ENCODE measurements around the gene FSTL4. TPM values are rescaled to one million over a fixed set of nuclear protein-coding genes. Genes with fewer than 3 reads are reported as not detected.
A peak's percentile ranks its signal among the peaks of the same experiment; 100 is the strongest.

The FSTL4 gene
- total and polyA plus RNA-seq, 4 donors = 2.3 to 6.4 (median 5.5) TPM

DNA sequence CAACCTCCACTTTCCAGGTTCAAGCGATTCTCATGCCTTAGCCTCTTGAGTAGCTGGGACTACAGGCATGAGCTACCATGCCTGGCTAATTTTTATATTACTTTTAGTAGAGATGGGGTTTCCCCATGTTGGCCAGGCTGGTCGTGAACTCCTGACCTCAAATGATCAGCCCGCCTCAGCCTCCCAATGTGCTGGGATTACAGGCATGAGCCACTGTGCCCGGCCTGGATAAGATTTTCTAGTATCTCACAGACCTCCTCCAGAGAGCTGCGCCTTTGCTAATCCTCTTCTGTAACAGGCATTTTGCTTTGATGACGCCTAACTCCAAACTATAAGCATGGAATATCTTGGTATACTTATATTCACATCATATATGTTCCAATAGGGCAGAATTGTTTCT lies 99.4 kb downstream of the FSTL4 start:
- WGBS (ENCODE audit: insufficient coverage) = 93% methylated on average over 3 of the region's 6 CpGs
- no peak overlapping the region for H3K27ac ChIP-seq (ENCODE audit: low read depth, low read length)
- no peak for DNase-seq (ENCODE audit: low read depth in 4 of 6, low spot score in 6 of 6)
- no peaks in the 10 kb centered on the region for H3K27me3 ChIP-seq (ENCODE audit: control insufficient read depth, insufficient read depth, low read length)
- H3K36me3 ChIP-seq (ENCODE audit: control insufficient read depth, insufficient read depth, low read length) = no peaks in the 10 kb centered on the region
- no peak overlapping the region for H3K4me3 ChIP-seq (ENCODE audit: low read depth, low read length)
- H3K4me1 ChIP-seq (ENCODE audit: control insufficient read depth, insufficient read depth, low read length) = peaks cover 8% of the 10 kb centered on the region
- H3K9me3 ChIP-seq (ENCODE audit: control insufficient read depth, insufficient read depth, low read length) = no peaks in the 10 kb centered on the region

DNA sequence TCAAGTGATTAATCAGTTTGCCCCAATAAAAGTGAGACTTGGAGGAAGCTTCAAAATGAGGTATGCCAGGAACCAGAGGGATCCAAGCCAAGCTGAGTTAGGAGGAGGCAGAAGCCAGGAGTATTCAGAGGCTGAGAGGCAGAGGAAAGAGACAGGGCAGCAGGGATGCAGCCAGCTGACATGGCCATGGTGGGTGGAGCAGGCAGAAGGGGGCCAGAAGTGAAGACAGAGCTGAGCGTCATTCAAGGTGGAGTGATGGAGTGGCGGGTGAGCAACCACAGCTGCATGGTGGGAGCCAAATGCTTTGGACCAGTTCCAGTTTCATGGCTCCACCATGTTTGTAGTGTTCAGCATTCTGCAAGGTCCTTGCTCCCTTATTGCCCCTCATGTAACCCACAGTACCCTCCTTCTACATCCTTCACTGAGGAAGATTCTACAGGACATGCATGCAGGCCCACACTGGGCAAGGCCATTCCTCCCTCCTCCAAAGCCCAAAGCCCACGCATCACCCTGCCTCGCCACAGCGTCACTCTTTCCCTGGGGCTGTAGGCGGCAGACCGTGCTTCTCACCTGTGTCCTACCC lies 100.6 kb downstream of the FSTL4 start:
- WGBS (ENCODE audit: insufficient coverage) = 96% methylated on average over 7 of the region's 7 CpGs
- H3K27ac ChIP-seq (ENCODE audit: low read depth, low read length) = no peak overlapping the region
- DNase-seq (ENCODE audit: low read depth in 4 of 6, low spot score in 6 of 6) = no peak
- H3K4me3 ChIP-seq (ENCODE audit: low read depth, low read length) = no peak overlapping the region
- H3K9me3 ChIP-seq (ENCODE audit: control insufficient read depth, insufficient read depth, low read length) = no peaks in the 10 kb centered on the region
- H3K4me1 ChIP-seq (ENCODE audit: control insufficient read depth, insufficient read depth, low read length) = peaks cover 8% of the 10 kb centered on the region
- no peaks in the 10 kb centered on the region for H3K36me3 ChIP-seq (ENCODE audit: control insufficient read depth, insufficient read depth, low read length)
- H3K27me3 ChIP-seq (ENCODE audit: control insufficient read depth, insufficient read depth, low read length) = no peaks in the 10 kb centered on the region

DNA sequence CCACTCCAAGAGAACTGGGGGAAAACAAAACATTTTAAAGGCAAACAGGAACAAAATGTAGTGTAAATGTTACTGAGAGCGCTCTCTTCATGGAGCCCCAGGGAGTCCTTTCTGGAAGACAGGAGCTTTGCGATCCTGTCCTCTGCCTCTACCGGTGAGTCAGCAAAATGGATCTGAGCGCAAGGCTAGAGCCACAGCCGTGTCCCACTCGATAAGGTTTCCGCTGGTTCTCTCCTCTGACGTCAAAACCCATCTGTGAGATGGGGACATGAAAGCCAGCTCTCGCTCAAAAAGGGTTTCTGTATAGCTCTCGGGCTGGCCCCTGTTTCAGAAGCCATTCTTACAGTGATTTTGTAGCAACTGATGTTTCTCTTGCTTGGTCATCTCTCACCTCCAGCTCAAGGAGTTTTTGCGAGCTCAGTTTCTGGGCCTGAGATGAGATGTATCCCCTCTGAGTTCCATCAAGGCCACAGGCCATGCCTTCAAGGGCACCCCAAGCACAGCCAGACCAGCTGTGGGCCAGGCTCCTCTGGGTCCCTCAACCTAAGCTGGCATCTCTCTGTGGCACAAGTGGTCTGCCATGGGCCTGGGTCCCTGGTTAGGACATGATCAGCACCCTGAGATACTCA lies 101.6 kb downstream of the FSTL4 start:
- no peak for DNase-seq (ENCODE audit: low read depth in 4 of 6, low spot score in 6 of 6)
- Histone ChIP-seq H3K9me3 (ENCODE audit: control insufficient read depth, insufficient read depth, low read length) (no peaks in the 10 kb centered on the region), H3K27me3 (ENCODE audit: control insufficient read depth, insufficient read depth, low read length) (no peaks in the 10 kb centered on the region), H3K4me3 (ENCODE audit: low read depth, low read length) (no peak overlapping the region), H3K4me1 (ENCODE audit: control insufficient read depth, insufficient read depth, low read length) (peaks cover 8% of the 10 kb centered on the region), H3K27ac (ENCODE audit: low read depth, low read length) (no peak overlapping the region), H3K36me3 (ENCODE audit: control insufficient read depth, insufficient read depth, low read length) (no peaks in the 10 kb centered on the region)
- 94% methylated on average over 11 of the region's 11 CpGs for WGBS (ENCODE audit: insufficient coverage)

DNA sequence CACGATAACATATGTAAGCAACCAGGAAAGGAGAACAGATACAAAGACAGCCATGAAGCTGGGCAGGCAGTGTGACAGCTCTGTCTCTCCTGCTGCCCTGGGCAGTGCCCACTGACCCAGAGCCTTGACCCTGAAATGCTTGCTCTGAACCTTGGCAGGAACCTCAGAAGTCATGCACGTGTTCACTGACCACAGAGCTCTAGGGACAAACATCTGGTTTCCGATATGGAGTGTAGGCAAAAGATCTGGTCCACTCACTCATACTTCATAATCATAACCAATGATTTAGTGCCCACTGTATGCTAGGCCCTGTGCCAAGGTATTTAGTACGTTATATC lies 102.6 kb downstream of the FSTL4 start:
- Histone ChIP-seq H3K4me1 (ENCODE audit: control insufficient read depth, insufficient read depth, low read length) (peaks cover 8% of the 10 kb centered on the region), H3K36me3 (ENCODE audit: control insufficient read depth, insufficient read depth, low read length) (no peaks in the 10 kb centered on the region), H3K4me3 (ENCODE audit: low read depth, low read length) (no peak overlapping the region), H3K9me3 (ENCODE audit: control insufficient read depth, insufficient read depth, low read length) (no peaks in the 10 kb centered on the region), H3K27ac (ENCODE audit: low read depth, low read length) (no peak overlapping the region), H3K27me3 (ENCODE audit: control insufficient read depth, insufficient read depth, low read length) (no peaks in the 10 kb centered on the region)
- 70% methylated on average over 3 of the region's 4 CpGs for WGBS (ENCODE audit: insufficient coverage)
- no peak for DNase-seq (ENCODE audit: low read depth in 4 of 6, low spot score in 6 of 6)

DNA sequence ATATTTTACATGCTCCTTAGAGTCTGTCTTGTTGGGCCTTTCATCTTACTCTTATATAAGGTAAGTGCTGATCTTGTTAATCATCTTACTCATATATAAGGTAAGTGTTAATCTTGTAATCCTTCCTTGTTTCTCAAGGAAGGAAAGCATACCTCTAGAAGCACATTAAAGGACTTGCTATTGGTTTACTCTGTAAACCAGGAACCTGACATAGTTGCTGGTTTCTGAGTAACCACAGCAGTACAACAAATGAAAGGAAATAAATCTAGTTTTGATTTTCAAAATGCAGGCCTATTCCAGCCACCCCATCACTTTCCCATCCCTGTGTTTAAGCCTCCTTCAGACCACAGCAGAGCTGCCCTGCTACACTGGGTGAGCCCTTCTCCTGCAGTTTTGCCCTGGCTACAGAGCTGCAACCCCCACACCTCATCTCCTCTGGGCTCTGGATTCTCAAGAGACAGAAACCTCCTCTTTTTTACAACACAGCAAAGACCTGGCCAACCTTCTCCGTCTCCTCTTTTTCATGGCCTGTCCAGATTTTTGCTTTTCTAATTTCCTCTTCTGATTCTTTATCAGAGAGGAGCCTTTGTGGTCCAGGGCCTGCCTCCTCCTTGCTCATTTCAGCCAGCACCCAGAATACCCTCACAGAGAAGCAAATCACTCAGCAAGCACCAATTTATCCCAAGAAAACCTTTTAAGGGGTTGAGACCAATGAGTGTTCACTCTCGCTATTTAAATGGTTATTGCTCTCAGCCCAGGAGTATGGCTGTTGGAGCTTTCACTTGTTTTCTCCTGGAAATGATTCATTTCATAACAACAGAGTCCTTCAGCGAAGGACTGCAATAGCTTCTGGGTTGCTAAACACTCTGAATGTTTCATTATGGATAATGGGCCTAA lies 103.2 kb downstream of the FSTL4 start:
- Histone ChIP-seq H3K27ac (ENCODE audit: low read depth, low read length) (no peak overlapping the region), H3K9me3 (ENCODE audit: control insufficient read depth, insufficient read depth, low read length) (no peaks in the 10 kb centered on the region), H3K4me1 (ENCODE audit: control insufficient read depth, insufficient read depth, low read length) (peaks cover 8% of the 10 kb centered on the region), H3K27me3 (ENCODE audit: control insufficient read depth, insufficient read depth, low read length) (no peaks in the 10 kb centered on the region), H3K4me3 (ENCODE audit: low read depth, low read length) (no peak overlapping the region), H3K36me3 (ENCODE audit: control insufficient read depth, insufficient read depth, low read length) (no peaks in the 10 kb centered on the region)
- 58% methylated on average over 2 of the region's 3 CpGs for WGBS (ENCODE audit: insufficient coverage)
- peak in 1 of 6 donors; percentile 76 for DNase-seq (ENCODE audit: low read depth in 4 of 6, low spot score in 6 of 6)

- Histone ChIP-seq H3K27me3 (ENCODE audit: control insufficient read depth, insufficient read depth, low read length) (no peaks in the 10 kb centered on the region), H3K27ac (ENCODE audit: low read depth, low read length) (no peak overlapping the region), H3K4me1 (ENCODE audit: control insufficient read depth, insufficient read depth, low read length) (peaks cover 8% of the 10 kb centered on the region), H3K36me3 (ENCODE audit: control insufficient read depth, insufficient read depth, low read length) (no peaks in the 10 kb centered on the region), H3K9me3 (ENCODE audit: control insufficient read depth, insufficient read depth, low read length) (no peaks in the 10 kb centered on the region), H3K4me3 (ENCODE audit: low read depth, low read length) (no peak overlapping the region)
- no peak for DNase-seq (ENCODE audit: low read depth in 4 of 6, low spot score in 6 of 6)
- WGBS (ENCODE audit: insufficient coverage) = 96% methylated on average over 3 of the region's 5 CpGs
Measured at GRCh38 chr5:133508331-133508730, 104.0 kb downstream of the FSTL4 start.

DNA sequence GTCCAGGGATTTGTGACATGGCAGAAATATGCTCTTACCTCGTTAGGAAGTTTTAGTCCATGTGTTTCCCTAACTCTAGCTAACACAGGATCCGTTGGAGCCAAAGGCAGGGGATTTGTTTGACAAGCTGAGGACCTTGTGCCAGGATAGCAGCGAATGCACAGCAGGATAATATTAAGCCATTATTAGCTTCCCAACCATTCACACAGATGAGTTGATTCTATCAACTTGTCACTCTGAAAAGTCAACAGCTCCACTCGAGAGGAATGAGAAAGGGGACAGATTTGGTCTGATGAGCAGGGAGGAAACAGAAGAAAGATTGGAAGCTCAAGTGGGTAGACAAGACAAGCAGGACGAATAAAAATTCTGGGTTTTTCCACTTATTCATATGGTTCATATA lies 106.2 kb downstream of the FSTL4 start:
- WGBS (ENCODE audit: insufficient coverage) = 63% methylated on average over 2 of the region's 5 CpGs
- H3K4me1 ChIP-seq (ENCODE audit: control insufficient read depth, insufficient read depth, low read length) = peaks cover 8% of the 10 kb centered on the region
- H3K36me3 ChIP-seq (ENCODE audit: control insufficient read depth, insufficient read depth, low read length) = no peaks in the 10 kb centered on the region
- no peaks in the 10 kb centered on the region for H3K9me3 ChIP-seq (ENCODE audit: control insufficient read depth, insufficient read depth, low read length)
- H3K4me3 ChIP-seq (ENCODE audit: low read depth, low read length) = no peak overlapping the region
- no peak overlapping the region for H3K27ac ChIP-seq (ENCODE audit: low read depth, low read length)
- DNase-seq (ENCODE audit: low read depth in 4 of 6, low spot score in 6 of 6) = no peak
- H3K27me3 ChIP-seq (ENCODE audit: control insufficient read depth, insufficient read depth, low read length) = no peaks in the 10 kb centered on the region

- WGBS (ENCODE audit: insufficient coverage) = no CpG with 5 or more reads among the region's 1 CpG
- DNase-seq (ENCODE audit: low read depth in 4 of 6, low spot score in 6 of 6) = no peak
- Histone ChIP-seq H3K4me1 (ENCODE audit: control insufficient read depth, insufficient read depth, low read length) (no peaks in the 10 kb centered on the region), H3K9me3 (ENCODE audit: control insufficient read depth, insufficient read depth, low read length) (no peaks in the 10 kb centered on the region), H3K27ac (ENCODE audit: low read depth, low read length) (no peak overlapping the region), H3K27me3 (ENCODE audit: control insufficient read depth, insufficient read depth, low read length) (no peaks in the 10 kb centered on the region), H3K36me3 (ENCODE audit: control insufficient read depth, insufficient read depth, low read length) (no peaks in the 10 kb centered on the region), H3K4me3 (ENCODE audit: low read depth, low read length) (no peak overlapping the region)
Measured at GRCh38 chr5:133503511-133503910, 108.8 kb downstream of the FSTL4 start.

- no peaks in the 10 kb centered on the region for H3K4me1 ChIP-seq (ENCODE audit: control insufficient read depth, insufficient read depth, low read length)
- H3K4me3 ChIP-seq (ENCODE audit: low read depth, low read length) = no peak overlapping the region
- peak in 1 of 6 donors; percentile 28 for DNase-seq (ENCODE audit: low read depth in 4 of 6, low spot score in 6 of 6)
- H3K36me3 ChIP-seq (ENCODE audit: control insufficient read depth, insufficient read depth, low read length) = no peaks in the 10 kb centered on the region
- no peaks in the 10 kb centered on the region for H3K27me3 ChIP-seq (ENCODE audit: control insufficient read depth, insufficient read depth, low read length)
- H3K9me3 ChIP-seq (ENCODE audit: control insufficient read depth, insufficient read depth, low read length) = no peaks in the 10 kb centered on the region
- 80% methylated on average over 1 of the region's 5 CpGs for WGBS (ENCODE audit: insufficient coverage)
- H3K27ac ChIP-seq (ENCODE audit: low read depth, low read length) = no peak overlapping the region
Measured at GRCh38 chr5:133499895-133500294, 112.4 kb downstream of the FSTL4 start.
